ENCODE data around the gene KRT77. TPM values are rescaled to one million over a fixed set of nuclear protein-coding genes. Genes with fewer than 3 reads are reported as not detected.

Gene KRT77
- total RNA-seq, 1 donor, result not detected

DNA sequence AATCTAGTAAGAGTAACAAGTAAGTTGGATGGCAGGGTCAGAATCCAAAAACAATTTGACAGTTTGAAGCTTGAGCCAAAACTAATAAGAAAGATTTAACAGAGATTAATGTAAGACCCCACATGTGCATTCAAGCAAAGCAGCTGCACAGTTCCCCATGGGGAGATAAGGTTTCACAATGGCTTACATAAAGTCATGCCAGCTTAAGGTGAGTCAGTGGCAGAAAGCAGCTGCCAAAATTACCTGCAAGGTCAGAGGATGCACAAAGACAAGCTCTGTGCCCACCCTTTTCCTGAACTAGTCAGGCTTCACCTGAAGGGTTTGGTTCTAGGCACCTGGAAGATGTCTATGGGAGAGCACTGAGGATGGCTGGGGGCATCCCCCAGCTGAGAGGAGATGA, 36.6 kb upstream of the KRT77 start:
- Histone ChIP-seq H3K4me2 (ENCODE audit: insufficient read depth, low read length) (no peak overlapping the region), H3K27ac (ENCODE audit: low read depth, low read length) (no peak overlapping the region)

DNA sequence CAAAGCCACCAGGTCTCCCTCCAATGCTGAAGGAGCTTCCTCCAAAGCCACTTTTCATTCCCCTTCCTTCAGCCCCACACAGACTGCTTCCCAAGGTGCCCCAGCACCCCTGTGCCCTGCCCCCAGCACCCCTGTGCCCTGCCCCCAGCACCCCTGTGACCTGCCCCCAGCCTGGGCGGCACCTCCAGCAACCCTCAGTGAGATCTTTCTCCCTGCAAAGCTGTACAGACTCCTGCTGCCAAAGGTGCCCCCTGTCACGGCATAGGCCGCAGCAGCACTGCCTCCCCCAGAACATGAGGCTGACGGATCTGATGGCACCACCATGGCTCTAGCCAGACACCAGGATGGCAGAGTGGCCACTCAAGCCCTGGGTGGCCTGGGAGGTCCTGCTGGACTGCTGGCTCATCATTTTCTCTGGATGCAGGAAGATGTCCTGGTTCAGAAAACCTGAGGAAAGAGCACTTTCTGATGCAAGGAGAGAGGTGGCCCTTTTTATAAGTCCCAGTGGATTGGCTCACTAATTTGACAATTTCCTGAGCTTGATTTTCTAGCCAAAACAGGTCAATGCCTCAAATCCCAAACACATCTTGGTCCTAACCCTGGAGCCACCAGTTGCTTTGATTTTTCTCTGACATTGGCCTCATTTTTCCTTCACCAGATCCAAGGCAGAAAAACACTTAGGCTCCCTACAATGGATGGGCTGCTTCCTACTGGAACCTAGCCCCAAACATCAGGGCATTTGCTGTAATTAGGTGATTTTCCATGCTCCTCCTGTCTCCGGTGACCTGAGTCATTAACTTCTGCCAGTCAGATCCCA, 32.7 kb upstream of the KRT77 start:
- no peak overlapping the region for H3K4me3 ChIP-seq (ENCODE audit: insufficient read depth, low read length)
- H2AFZ ChIP-seq (ENCODE audit: low read length), result no peak overlapping the region
- H3K27ac ChIP-seq (ENCODE audit: low read depth, low read length), result no peak overlapping the region
- no peak overlapping the region for H3K4me2 ChIP-seq (ENCODE audit: insufficient read depth, low read length)
- H3K27me3 ChIP-seq (ENCODE audit: insufficient read depth, low read length), result peaks cover 4% of the 10 kb centered on the region
- TF ChIP-seq, protein P1, sequence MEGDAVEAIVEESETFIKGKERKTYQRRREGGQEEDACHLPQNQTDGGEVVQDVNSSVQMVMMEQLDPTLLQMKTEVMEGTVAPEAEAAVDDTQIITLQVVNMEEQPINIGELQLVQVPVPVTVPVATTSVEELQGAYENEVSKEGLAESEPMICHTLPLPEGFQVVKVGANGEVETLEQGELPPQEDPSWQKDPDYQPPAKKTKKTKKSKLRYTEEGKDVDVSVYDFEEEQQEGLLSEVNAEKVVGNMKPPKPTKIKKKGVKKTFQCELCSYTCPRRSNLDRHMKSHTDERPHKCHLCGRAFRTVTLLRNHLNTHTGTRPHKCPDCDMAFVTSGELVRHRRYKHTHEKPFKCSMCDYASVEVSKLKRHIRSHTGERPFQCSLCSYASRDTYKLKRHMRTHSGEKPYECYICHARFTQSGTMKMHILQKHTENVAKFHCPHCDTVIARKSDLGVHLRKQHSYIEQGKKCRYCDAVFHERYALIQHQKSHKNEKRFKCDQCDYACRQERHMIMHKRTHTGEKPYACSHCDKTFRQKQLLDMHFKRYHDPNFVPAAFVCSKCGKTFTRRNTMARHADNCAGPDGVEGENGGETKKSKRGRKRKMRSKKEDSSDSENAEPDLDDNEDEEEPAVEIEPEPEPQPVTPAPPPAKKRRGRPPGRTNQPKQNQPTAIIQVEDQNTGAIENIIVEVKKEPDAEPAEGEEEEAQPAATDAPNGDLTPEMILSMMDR (IDR thresholded peaks at IDR 0.05; ENCODE audit: extremely low read depth, low read depth, low read length), result no peak
- H3K79me2 ChIP-seq (ENCODE audit: insufficient read depth, low read length), result no peaks in the 10 kb centered on the region
- DNase-seq (ENCODE audit: insufficient read length, low spot score, missing footprints), result no peak
- H4K20me1 ChIP-seq (ENCODE audit: insufficient read depth, low read length), result peaks cover 3% of the 10 kb centered on the region
- no peaks in the 10 kb centered on the region for H3K4me1 ChIP-seq (ENCODE audit: insufficient read depth, low read length)
- no peaks in the 10 kb centered on the region for H3K9me3 ChIP-seq (ENCODE audit: low read depth, low read length)
- H3K36me3 ChIP-seq (ENCODE audit: insufficient read depth, low read length), result no peaks in the 10 kb centered on the region

More for the DNA sequence above, 36.6 kb upstream of the KRT77 start:
- no peak for DNase-seq (ENCODE audit: insufficient read length, low spot score, missing footprints)
- Histone ChIP-seq H3K27me3 (ENCODE audit: insufficient read depth, low read length) (peaks cover 2% of the 10 kb centered on the region), H3K79me2 (ENCODE audit: insufficient read depth, low read length) (no peaks in the 10 kb centered on the region), H3K4me3 (ENCODE audit: insufficient read depth, low read length) (no peak overlapping the region), H2AFZ (ENCODE audit: low read length) (no peak overlapping the region), H4K20me1 (ENCODE audit: insufficient read depth, low read length) (no peaks in the 10 kb centered on the region), H3K4me1 (ENCODE audit: insufficient read depth, low read length) (no peaks in the 10 kb centered on the region), H3K9me3 (ENCODE audit: low read depth, low read length) (no peaks in the 10 kb centered on the region), H3K36me3 (ENCODE audit: insufficient read depth, low read length) (no peaks in the 10 kb centered on the region)
- TF ChIP-seq, protein P1 (IDR thresholded peaks at IDR 0.05; ENCODE audit: extremely low read depth, low read depth, low read length), result no peak

DNA sequence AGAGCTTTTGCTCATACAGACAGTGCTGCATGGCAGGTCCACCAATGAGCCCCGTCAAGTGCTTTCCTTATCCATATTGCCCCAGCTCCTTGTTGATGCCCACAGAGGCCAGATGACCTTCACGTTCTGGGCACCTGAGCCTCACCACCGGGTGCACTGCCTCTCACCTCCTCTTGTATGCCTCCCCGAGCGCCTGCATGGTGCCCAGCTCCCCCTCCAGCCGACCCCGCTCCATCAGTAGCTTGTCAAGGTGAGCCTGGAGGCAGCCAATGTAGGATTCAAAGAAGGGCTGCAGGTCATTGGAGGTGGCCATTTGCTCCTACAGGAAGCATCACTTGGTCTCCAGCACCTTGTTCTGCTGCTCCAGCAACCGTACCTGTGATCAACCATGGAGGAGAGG, 31.8 kb upstream of the KRT77 start:
- TF ChIP-seq, protein P1 (IDR thresholded peaks at IDR 0.05; ENCODE audit: extremely low read depth, low read depth, low read length), result no peak
- Histone ChIP-seq H3K4me3 (ENCODE audit: insufficient read depth, low read length) (no peak overlapping the region), H4K20me1 (ENCODE audit: insufficient read depth, low read length) (peaks cover 3% of the 10 kb centered on the region), H3K27me3 (ENCODE audit: insufficient read depth, low read length) (peaks cover 11% of the 10 kb centered on the region), H2AFZ (ENCODE audit: low read length) (no peak overlapping the region), H3K36me3 (ENCODE audit: insufficient read depth, low read length) (no peaks in the 10 kb centered on the region), H3K4me2 (ENCODE audit: insufficient read depth, low read length) (no peak overlapping the region), H3K9me3 (ENCODE audit: low read depth, low read length) (no peaks in the 10 kb centered on the region), H3K4me1 (ENCODE audit: insufficient read depth, low read length) (no peaks in the 10 kb centered on the region), H3K79me2 (ENCODE audit: insufficient read depth, low read length) (no peaks in the 10 kb centered on the region), H3K27ac (ENCODE audit: low read depth, low read length) (no peak overlapping the region)
- DNase-seq (ENCODE audit: insufficient read length, low spot score, missing footprints), result no peak

DNA sequence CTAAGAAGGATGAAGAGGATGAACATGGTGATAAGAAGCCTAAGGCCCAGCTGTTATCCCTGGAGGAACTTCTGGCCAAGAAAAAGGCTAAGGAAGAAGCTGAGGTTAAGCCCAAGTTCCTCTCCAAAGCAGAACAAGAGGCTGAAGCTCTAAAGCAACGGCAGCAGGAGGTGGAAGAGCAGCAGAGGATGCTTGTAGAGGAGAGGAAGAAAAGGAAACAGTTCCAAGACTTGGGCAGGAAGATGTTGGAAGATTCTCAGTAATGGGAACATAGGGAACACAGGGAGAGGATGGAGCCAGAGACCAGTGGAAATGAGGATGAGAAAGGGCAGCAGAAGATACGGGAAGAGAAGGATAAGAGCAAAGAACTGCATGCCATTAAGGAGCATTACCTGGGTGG, 27.5 kb upstream of the KRT77 start:
- H3K36me3 ChIP-seq (ENCODE audit: insufficient read depth, low read length), result no peaks in the 10 kb centered on the region
- H3K79me2 ChIP-seq (ENCODE audit: insufficient read depth, low read length), result no peaks in the 10 kb centered on the region
- H3K4me1 ChIP-seq (ENCODE audit: insufficient read depth, low read length), result no peaks in the 10 kb centered on the region
- TF ChIP-seq, protein P1 (IDR thresholded peaks at IDR 0.05; ENCODE audit: extremely low read depth, low read depth, low read length), result no peak
- H3K4me3 ChIP-seq (ENCODE audit: insufficient read depth, low read length), result no peak overlapping the region
- no peak for DNase-seq (ENCODE audit: insufficient read length, low spot score, missing footprints)
- no peak overlapping the region for H2AFZ ChIP-seq (ENCODE audit: low read length)
- H3K9me3 ChIP-seq (ENCODE audit: low read depth, low read length), result no peaks in the 10 kb centered on the region
- H3K27ac ChIP-seq (ENCODE audit: low read depth, low read length), result no peak overlapping the region
- H4K20me1 ChIP-seq (ENCODE audit: insufficient read depth, low read length), result peaks cover 3% of the 10 kb centered on the region
- H3K4me2 ChIP-seq (ENCODE audit: insufficient read depth, low read length), result no peak overlapping the region
- H3K27me3 ChIP-seq (ENCODE audit: insufficient read depth, low read length), result peaks cover 18% of the 10 kb centered on the region

Data from osteoblast (primary cell).